ENCODE data around the gene RAB8B.

DNA sequence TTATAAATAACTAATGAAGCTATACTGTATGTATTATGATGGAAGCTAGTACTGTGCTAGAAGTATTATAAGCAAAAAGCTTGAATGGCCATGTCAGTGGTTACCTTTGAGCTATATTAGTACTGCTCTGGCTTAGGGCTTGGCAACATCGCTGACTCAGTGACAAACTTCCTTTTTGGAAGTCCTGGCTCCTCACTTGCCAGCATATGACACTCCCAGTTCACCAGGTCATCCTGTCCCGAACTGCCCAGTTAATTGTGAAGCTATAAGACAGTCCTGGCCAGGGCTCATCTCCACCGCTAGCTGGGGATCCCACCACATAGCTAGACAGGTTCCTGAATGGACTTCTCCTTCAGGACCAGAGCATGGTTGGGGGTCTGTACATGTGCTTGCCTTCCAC lies 31.9 kb downstream of the RAB8B start:
- no peak for TF ChIP-seq POLR2AphosphoS5 (IDR thresholded peaks at IDR 0.05; ENCODE audit: low read depth, low read length)
- TF ChIP-seq SIN3A (IDR thresholded peaks at IDR 0.05; ENCODE audit: borderline replicate concordance, insufficient read depth, low read length), result no peak
